Keratinocyte (primary cell): ENCODE measurements around the gene EIF2A. TPM values are rescaled to one million over a fixed set of nuclear protein-coding genes. Genes with fewer than 3 reads are reported as not detected.

Experiments used
- DNase-seq: peaks from one replicate; pipeline ENCODE4 v3.0.0-alpha.2; 2011; ENCODE audit warnings: low read depth, missing footprints, low spot score
- FAIRE-seq: peaks from 2 replicates; lab custom pipeline; 2011; peaks lifted over from hg19 to GRCh38; lab: Jason Lieb, UNC
- H2AFZ ChIP-seq: 2 replicates; pipeline ENCODE4 v1.6.0; 2012; ENCODE audit warnings: low read length, control low read depth, inconsistent platforms; ENCODE audit not compliant: control insufficient read depth
- H3K27ac ChIP-seq: 2 replicates; pipeline ENCODE4 v1.5.1; 2011; ENCODE audit warnings: low read length; ENCODE audit not compliant: control insufficient read depth, insufficient read depth
- H3K27me3 ChIP-seq: 3 replicates; pipeline ENCODE4 v1.6.0; 2011; ENCODE audit warnings: low read length; ENCODE audit not compliant: control insufficient read depth, insufficient read depth; ENCODE audit errors: extremely low read depth
- H3K36me3 ChIP-seq, 2 experiments: 2 replicates in 1 of 2; 3 replicates in 1 of 2; pipeline ENCODE4 v1.5.1; 2011; ENCODE audit warnings: low read length in 2 of 2, mild to moderate bottlenecking in 1 of 2; ENCODE audit not compliant: control insufficient read depth in 2 of 2, insufficient read depth in 2 of 2; ENCODE audit errors: extremely low read depth in 1 of 2
- H3K4me1 ChIP-seq: 3 replicates; pipeline ENCODE4 v1.5.1; 2011; ENCODE audit warnings: low read length; ENCODE audit not compliant: control insufficient read depth, insufficient read depth; ENCODE audit errors: extremely low read depth
- H3K4me2 ChIP-seq: 3 replicates; pipeline ENCODE4 v1.6.0; 2011; ENCODE audit warnings: low read depth, low read length; ENCODE audit not compliant: control insufficient read depth, insufficient read depth; ENCODE audit errors: extremely low read depth
- H3K4me3 ChIP-seq, 3 experiments: fragments of 200-600 bp in 1 of 3; sonication (generic) in 1 of 3; 2 replicates in 2 of 3; 3 replicates in 1 of 3; pipeline ENCODE4 v1.5.1; 2011 to 2016; ENCODE audit warnings: low read length in 3 of 3, mild to moderate bottlenecking in 3 of 3, control low read depth in 2 of 3, inconsistent platforms in 1 of 3, low read depth in 1 of 3, mixed read lengths in 1 of 3, mixed run types in 1 of 3, moderate library complexity in 1 of 3; ENCODE audit not compliant: control insufficient read depth in 2 of 3, insufficient read depth in 2 of 3; ENCODE audit errors: extremely low read depth in 1 of 3
- H3K79me2 ChIP-seq: 2 replicates; pipeline ENCODE4 v1.6.0; 2012; ENCODE audit warnings: low read length; ENCODE audit not compliant: control insufficient read depth, insufficient read depth
- H3K9ac ChIP-seq: 3 replicates; pipeline ENCODE4 v1.6.0; 2011; ENCODE audit warnings: low read length; ENCODE audit not compliant: control insufficient read depth, insufficient read depth; ENCODE audit errors: extremely low read depth
- H3K9me1 ChIP-seq: 3 replicates; pipeline ENCODE4 v1.6.0; 2011; ENCODE audit warnings: low read length; ENCODE audit not compliant: control insufficient read depth, insufficient read depth; ENCODE audit errors: extremely low read depth
- H3K9me3 ChIP-seq: 2 replicates; pipeline ENCODE4 v1.5.1; 2012; ENCODE audit warnings: low read depth, low read length; ENCODE audit not compliant: control insufficient read depth
- H4K20me1 ChIP-seq: 3 replicates; pipeline ENCODE4 v1.6.0; 2011; ENCODE audit warnings: low read length; ENCODE audit not compliant: control insufficient read depth, insufficient read depth; ENCODE audit errors: extremely low read depth
- CTCF ChIP-seq, 3 experiments: IDR thresholded peaks in 1 of 3; conservative IDR thresholded peaks in 1 of 3; optimal IDR thresholded peaks in 1 of 3; 2 replicates in 2 of 3; 3 replicates in 1 of 3; pipeline versions ENCODE3 to v1.5.1; 2011; ENCODE audit warnings: low read length in 3 of 3, mild to moderate bottlenecking in 3 of 3, moderate library complexity in 2 of 3, control low read depth in 1 of 3, inconsistent platforms in 1 of 3; ENCODE audit not compliant: insufficient read depth in 2 of 3; ENCODE audit errors: extremely low read depth in 1 of 3
- EZH2 ChIP-seq: IDR thresholded peaks from one replicate; pipeline ENCODE4 v1.6.1; 2012; ENCODE audit warnings: inconsistent platforms, mild to moderate bottlenecking, low read length, moderate library complexity
- dilution Hi-C: fragments of 300-500 bp; cut with MboI; formaldehyde crosslinking; loops from one replicate; pipeline ENCODE4 v1.7.0; 2020; ENCODE audit warnings: low sequenced_read_pairs; ENCODE audit not compliant: extremely low pct_ligation_motif_present
- polyA plus RNA-seq, 5 experiments: library from polyadenylated mRNA; depleted of rRNA in 3 of 5; stranded (reverse) in 3 of 5; stranded (forward) in 1 of 5; unstranded in 1 of 5; fragments of >200 nt; gene quantifications; 1 replicate in 1 of 5; 2 replicates in 3 of 5; 3 replicates in 1 of 5; pipeline versions ENCODE4 v1.2.1 to v1.2.3, GENCODE V29; 2011 to 2012; ENCODE audit warnings: missing spikeins in 2 of 5, low read depth in 1 of 5, low replicate concordance in 1 of 5

The EIF2A gene
- polyA plus RNA-seq, 1 donor (not counting 4 experiments of a cell fraction or from before 2014, with no cell fraction given), result 104 TPM

DNA sequence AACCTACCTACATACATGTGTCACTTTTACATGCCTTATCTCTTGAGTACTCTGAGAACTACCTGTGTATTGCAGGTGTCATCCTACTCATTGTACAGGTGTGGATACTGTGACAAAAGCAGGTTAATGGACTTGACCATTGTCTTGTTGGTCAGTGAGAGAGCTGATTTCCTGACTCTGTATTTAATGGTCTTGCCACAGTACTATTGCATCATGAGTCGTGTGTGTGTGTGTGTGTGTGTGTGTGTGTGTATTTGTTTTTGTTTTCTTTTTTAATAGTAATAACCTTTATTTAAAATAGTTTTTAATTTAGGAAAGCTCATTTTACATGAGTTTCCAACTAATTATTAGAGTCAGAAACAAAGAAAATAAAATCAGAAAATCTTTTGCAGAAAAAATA lies 64.2 kb downstream of the EIF2A start:
- FAIRE-seq, result peak; percentile 13
- dilution Hi-C loops, result no loop called here
- DNase-seq, result no peak
- Histone ChIP-seq H3K4me2 (no peak overlapping the region), H3K4me1 (no peaks in the 10 kb centered on the region), H3K36me3 (peaks cover 0 to 9% of the 10 kb centered on the region in 2 experiments), H3K9me1 (no peaks in the 10 kb centered on the region), H3K4me3 (no peak overlapping the region), H2AFZ (no peak overlapping the region), H3K9me3 (no peaks in the 10 kb centered on the region), H3K79me2 (peaks cover 86% of the 10 kb centered on the region), H3K27ac (no peak overlapping the region), H3K9ac (no peak overlapping the region), H4K20me1 (peaks cover 8% of the 10 kb centered on the region), H3K27me3 (no peaks in the 10 kb centered on the region)
- no peak for TF ChIP-seq EZH2
- no peak for TF ChIP-seq CTCF (optimal IDR thresholded peaks at IDR 0.05 in 1 of 3, IDR thresholded peaks at IDR 0.05 in 1 of 3, conservative IDR thresholded peaks at IDR 0.05 in 1 of 3; ENCODE audit: extremely low read depth in 1 of 3, insufficient read depth in 2 of 3, low read length in 3 of 3)

- dilution Hi-C loops, result no loop called here
- H3K27ac ChIP-seq, result no peak overlapping the region
- peaks cover 80% of the 10 kb centered on the region for H3K79me2 ChIP-seq
- no peak overlapping the region for H3K9ac ChIP-seq
- TF ChIP-seq EZH2, result no peak
- no peak for TF ChIP-seq CTCF (optimal IDR thresholded peaks at IDR 0.05 in 1 of 3, IDR thresholded peaks at IDR 0.05 in 1 of 3, conservative IDR thresholded peaks at IDR 0.05 in 1 of 3; ENCODE audit: extremely low read depth in 1 of 3, insufficient read depth in 2 of 3, low read length in 3 of 3)
- no peaks in the 10 kb centered on the region for H3K9me3 ChIP-seq
- H3K27me3 ChIP-seq, result no peaks in the 10 kb centered on the region
- H3K4me1 ChIP-seq, result no peaks in the 10 kb centered on the region
- no peak overlapping the region for H3K4me2 ChIP-seq
- H3K36me3 ChIP-seq, result peaks cover 0 to under 1% of the 10 kb centered on the region in 2 experiments
- peaks cover 8% of the 10 kb centered on the region for H4K20me1 ChIP-seq
- no peak for FAIRE-seq
- H2AFZ ChIP-seq, result no peak overlapping the region
- no peak for DNase-seq
- H3K9me1 ChIP-seq, result no peaks in the 10 kb centered on the region
- no peak overlapping the region for H3K4me3 ChIP-seq
Observed at GRCh38 chr3:150611666-150612065, 65.1 kb downstream of the EIF2A start.
